Hippocampal formation (tissue), 2 donors: ENCODE measurements around the gene SQSTM1.

Experiments
- DNase-seq, 2 donors: peaks; one replicate each; lab custom pipeline; 2025; lab: John Stamatoyannopoulos, UW

Gene SQSTM1

DNA sequence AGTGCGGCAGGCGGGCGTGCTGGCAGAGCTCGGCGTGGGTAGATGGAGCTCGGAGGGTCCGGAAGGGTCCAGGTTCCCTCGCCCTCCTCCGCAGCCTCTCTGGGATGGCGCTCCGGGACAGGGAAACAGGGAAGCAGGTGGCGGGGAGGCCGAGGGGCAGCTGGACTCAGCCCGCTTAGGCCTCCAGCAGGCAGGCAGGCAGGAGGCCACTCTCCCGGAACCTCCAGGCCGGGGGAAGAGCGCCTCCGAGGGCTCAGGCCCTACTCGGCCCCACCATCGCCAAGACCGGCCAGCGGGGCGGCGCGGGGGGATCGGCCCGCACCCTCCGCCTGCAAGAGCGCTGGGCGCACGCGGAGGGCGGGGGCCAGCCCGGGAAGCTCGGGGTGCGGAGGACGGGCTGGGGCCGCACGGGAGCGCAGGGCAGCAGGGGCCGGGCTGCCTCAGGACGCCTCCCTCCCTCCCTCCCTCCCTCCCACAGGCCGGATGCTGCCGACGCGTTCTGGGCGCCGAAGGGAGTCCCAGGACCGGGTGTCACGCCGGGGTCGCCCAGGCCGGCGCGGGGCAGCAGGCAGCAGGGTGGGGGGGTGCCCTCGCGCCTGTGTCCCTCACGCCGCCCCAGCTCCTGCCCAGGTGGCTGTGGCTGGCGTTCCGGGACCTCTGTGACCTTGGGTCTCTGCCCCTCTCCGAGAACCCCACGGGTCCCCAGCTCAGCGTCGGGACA, 15.0 kb upstream of the SQSTM1 start:
- DNase-seq: peak in 1 of 2 donors; percentile 50

DNA sequence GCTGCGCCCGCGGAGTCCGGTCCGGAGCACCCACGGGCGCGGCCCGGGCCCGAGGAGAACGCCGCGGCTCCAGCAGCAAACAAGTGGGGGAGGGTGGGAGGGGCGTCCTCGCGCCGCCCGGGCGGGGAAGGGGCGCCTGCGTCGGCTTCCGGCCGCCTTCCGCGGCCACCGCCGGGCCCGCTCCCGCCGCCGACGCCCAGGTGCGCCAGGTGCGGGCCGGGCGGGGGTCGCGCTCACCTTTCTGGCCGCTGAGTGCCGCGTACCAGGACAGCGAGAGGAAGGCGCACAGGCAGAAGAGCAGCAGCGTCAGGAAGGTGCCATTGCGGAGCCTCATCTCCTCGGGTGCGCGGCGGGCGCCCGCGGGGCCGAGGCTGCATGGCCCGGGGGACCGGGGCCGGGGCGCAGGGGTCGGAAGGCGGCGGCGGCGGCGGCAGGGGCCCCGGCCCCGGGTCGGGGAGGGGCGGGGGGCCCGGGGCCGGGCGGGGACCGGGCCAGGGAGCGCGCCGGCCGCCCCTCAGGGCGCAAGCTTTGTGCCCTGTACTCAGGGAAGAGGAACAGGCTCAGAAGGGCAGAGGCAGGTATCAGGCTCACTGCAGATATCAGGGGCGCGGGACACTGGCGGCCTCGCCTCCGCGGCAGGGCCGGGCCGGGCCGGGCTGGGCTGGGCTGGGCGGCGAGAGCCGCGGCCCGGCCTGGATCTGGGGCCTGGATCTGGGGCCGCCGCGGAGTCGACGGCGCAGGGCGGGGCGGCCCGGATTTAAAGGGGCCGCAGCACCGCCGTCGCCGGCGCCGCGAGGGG, 14.3 kb upstream of the SQSTM1 start, which contains the start of gene MGAT4B:
TSS of gene MGAT4B (minus strand) at position 617 of the 799 bp plus-strand sequence. CDS start at position 334, 283 bp downstream.
- peak; percentile 70 to 71 for DNase-seq

DNA sequence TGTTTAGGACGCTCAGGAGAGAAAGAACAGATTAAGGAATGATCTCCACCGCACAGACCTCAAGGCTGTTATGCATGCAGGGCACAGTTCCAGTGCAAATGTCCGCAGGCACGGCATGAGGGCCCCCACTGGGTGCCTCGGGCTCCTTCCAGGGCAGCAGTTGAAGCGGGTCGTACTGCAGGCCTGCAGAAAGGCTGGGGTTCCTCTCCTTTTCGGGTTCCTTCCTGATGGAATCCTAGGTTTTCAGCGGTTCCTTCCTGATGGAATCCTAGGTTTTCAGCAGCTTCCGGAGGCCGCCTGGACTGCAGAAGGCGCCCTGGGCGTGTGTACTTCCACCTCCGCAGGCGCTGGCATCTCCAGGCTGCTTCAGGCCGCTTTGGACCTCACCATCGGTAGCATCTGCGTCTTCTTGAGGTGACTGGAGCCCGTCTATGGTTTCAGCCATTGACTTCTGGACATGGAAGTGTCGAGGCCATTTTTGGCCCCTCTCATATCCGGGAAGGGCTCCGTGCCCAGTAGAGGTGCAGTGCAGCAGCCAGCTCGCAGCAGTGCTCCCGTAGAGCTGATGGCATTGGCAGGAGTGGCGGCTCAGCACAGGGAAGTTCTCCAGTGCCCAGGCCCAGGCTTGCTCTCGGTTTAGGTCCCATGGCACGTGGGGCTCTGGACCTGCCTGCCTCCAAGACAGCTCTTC, 8.4 kb upstream of the SQSTM1 start:
- DNase-seq: no peak

DNA sequence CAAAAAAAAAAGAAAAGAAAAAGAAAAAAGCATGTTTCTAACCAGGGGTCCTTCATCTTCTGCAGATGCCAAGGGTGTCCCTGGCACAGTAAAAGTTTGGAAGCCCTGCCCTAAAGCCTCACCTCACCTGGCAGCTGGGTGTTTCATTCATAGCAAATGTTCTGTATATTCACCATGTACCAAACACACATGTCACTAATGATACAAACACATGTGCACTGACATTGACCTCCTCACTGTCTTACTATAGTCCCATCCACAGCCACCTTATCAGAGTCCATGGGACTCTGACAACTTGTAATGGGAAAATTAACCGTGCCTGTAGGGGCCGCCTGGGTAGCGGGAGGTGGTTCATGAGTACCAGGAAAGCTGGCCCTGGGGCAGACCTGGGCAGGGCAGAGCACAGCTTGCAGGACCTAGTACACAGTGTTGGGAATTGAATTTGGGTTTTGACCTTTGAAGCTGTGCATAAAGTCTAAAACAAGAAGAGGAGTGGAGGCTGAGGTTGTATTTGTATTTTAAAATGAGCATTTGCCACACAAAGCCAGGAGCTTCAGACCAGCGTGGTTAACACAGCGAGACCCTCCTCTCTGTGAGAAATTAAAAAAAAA, 7.6 kb upstream of the SQSTM1 start:
- no peak for DNase-seq

DNA sequence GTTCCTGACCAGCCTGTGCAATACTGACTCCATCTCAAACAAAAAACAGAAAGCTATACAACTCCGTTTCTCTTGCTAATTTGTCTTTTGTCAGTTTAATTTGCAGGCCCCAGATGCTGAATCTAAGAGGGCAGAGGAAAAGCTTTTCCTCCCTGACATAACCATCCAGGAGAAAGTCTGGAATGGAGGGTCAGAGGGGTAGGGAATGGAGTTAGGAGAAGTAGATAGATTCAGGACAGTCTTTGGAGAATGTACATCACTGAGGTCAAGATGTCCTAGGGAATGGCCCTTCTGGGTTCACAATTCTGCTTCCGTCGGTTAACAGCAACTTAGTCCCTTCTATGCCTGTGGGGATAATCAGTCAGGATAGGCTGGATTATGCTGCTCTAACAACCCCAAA, 6.6 kb upstream of the SQSTM1 start:
- DNase-seq: no peak

DNA sequence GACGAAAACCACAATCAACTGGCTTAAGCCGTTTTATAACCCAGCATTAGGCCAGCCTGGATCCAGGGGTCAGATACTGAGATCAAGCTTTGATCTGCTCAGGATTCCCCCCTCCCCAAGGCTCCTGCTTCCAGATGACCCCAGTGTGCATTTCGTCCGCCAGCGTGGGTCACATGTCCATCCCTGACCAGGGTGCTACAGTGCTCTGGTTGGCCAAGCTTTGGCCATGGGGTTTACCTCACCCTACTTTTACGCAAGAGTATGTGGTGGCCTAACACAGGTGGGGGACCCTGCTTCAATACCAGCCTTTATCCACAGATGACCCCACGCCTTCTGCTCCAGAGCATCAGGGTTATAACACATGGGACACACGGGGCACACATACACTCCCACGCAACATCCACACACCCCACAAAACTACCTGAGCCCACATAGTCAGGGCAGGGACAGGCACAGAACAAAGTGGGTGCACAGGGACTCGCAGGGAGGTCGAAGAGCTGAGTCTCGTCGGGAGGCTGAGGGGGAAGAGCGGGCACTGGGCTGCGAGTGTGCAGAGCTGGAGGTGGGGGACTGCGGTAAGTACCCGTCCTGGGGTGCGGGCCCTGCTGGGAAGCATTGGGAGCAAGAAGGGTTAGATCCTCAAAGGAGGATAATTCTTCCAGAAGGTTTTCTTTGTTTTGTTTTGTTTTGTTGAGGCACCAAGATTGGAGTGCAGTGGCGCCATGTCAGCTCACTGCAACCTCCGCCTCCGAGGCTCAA, 5.0 kb upstream of the SQSTM1 start:
- DNase-seq: no peak

DNA sequence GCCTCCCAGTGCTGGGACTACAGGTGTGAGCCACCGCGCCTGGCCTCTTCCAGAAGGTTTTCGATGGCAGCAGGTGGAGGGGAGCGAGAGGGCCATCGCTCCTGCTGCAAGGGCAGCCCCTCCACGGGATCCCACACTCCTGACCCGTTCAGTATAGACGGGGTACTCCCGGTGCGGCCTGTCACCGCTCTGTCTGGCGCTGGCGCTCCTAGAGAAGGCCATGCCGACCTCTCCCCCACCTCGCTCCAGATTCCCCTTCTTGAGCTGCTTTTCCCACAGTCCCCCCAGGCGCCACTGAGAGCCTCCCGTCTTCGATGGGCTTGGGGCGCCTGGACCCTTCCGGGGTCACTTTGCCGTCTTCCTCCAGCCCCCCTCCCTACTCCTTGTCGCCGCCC, 4.3 kb upstream of the SQSTM1 start:
- no peak for DNase-seq

DNA sequence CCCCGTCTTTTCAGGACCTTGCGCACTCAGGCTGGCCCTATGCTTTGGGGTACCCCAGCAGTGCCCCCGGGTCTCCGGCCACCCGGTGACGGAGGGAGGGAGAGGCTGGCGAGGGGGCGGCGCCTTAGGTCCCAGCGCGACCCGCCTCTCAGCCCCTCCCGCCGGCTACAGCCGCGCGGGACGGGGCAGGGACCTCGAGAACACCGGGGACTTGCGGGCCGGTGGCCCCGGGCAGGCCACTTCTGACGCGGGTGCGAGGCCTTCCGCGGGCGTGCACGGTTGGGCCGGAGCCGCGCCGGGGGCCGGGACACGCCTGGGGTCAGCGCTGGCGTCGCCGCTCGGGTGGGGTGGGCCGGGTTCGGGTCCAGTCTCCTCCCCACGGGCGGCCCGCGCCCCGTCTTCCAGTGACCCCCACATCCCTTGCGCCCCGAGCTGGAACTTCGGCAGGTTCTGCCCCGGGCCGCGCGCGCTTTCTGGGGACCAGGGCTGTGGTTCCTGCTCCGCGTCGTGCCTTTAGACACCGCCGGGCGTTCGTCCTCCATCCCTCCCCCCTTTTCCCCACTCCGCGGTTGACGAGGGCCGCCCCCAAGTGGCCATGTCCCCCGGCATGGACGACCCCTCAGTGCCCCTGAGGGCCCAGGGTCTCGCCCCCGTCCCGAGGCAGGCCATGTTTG, 3.8 kb upstream of the SQSTM1 start:
- no peak for DNase-seq

DNA sequence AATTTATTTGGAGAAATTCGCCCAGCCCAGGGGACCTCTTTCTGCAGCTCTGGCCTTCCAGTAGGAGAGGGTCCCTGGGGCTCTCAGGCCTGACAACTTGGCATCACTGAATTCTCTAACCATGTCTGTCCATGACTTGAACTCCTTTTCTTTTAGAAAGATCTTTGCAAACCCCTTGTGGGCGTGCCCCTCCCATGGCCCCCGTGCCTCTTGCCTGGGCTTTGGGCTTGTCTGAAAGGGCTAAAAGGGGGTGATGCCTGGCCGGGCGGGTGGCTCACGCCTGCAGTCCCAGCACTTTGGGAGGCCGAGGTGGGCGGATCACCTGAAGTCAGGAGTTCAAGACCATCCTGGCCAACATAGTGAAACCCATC, 3.2 kb upstream of the SQSTM1 start:
- DNase-seq: no peak

DNA sequence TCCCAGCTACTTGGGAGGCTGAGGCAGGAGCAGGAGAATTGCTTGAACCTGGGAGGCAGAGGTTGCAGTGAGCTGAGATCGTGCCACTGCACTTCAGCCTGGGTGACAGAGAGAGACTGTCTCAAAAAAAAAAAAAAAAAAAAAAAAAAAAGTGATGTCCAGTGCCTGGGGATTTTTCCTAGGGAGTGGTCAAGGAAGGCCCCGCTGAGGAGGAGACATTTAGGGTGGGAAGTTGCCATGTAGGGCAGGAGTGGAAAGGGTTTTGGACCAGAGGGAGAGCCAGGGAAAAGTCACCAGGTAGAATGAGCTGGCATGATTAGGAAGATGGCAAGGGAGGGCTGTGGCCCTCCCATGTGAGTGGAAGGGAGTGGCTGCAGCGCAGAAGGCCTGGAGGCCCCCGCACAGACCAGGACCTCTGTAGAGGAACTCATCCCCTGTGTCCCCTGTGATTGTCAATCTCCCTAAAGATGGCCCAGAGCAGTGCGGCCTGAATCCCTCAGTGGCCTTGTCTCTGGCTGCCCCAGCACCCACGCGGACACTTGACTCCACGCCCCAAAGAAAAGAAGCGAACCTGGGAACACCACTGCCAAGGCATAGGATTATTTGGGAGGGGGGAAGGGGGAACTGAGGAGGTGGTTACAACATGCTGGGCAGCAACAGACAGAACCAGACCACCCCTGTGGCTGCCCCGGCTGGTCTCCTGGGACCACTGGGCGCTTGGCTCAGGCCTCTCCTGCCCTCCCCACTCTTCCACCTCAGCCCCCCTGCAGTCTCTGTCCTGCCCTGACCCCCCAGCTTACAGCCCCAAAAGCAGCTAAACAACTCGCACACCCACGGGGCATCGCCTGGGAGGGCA, 2.6 kb upstream of the SQSTM1 start:
- DNase-seq: no peak

DNA sequence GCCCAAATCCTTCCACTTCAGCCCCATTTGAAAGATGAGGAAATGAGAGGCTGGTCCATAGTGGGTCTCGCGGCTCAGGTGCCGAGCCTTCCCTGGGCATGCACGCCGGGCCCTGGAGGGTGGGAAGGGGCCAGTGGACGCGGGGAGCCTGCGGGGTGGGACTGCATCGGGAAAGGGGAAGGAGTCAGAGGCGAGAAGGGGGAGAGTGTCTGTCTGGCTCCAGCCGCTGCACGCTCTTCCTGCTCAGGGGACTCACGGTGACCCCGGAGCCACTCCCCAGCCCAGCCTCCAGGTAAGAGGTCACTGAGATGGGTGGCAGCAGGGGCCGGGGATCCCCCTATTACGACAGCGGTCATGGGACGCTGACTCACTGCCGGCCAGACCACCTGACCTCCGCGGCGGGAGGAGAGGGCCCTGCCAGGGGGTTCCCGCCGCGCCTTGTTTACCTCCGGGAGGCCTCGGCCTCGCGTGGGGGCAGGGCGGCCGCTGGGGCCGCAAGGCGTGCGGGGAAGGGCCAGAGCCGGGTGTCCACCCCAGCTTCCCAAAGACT, 1.9 kb upstream of the SQSTM1 start:
- DNase-seq: peak; percentile 86 to 94

DNA sequence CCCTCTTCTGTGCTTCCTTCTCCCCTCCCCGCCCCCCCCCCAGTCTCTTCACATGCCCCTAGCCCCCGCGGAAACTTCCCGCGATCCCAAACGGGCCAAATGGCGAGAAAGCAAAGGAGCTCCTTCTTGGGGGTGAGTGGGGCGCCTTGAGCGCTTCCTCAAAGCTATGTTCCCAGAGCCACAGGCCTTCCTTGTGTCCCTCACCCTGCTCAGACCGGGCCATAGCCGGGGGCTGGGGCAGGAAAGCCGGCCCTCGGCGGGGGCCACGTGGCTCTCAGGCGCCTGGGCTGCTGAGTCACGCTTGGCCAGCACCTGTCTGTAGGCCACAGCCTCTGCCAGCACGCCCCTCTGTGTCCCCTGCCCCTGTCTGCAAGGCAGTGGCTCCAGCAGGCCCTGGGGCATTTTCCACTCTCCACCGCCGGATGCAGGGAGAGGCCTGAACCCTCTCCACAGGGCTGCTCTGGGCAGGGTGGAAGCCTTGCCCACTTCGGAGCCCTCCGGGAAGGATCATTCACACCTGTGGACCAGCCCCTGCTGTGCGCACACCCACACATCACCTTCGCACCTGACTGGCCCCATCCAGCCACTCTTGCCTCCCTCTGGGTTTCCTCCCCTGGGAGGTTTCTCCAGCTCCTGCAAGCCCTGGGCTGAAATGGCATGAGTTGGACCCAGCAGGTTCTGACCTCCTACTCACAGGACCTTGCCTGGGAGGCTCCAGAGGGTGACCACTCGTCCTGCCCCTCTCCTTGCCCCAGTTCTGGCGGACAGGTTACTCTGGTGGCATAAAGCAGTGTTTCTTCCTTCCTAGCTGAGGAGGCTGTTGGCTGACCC, 1.2 kb upstream of the SQSTM1 start:
- peak in 1 of 2 donors; percentile 86 for DNase-seq

DNA sequence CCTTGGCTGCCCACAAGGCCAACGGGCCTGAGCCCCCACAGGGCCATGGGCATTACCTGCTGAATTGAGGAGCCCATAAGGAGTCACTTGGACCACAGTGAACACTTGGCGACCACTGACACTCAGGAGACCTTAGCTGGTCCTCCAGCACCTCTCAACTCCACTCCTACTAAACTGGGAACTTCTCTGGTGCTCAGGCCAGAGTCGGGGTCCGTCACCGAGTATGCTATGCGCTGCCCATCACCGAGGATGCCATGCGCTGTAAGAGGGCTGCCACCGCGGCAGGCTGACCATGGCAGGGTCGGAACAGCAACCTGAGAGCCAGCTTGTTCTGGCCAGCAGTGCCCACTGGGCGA, 600 bp upstream of the SQSTM1 start:
- no peak for DNase-seq

DNA sequence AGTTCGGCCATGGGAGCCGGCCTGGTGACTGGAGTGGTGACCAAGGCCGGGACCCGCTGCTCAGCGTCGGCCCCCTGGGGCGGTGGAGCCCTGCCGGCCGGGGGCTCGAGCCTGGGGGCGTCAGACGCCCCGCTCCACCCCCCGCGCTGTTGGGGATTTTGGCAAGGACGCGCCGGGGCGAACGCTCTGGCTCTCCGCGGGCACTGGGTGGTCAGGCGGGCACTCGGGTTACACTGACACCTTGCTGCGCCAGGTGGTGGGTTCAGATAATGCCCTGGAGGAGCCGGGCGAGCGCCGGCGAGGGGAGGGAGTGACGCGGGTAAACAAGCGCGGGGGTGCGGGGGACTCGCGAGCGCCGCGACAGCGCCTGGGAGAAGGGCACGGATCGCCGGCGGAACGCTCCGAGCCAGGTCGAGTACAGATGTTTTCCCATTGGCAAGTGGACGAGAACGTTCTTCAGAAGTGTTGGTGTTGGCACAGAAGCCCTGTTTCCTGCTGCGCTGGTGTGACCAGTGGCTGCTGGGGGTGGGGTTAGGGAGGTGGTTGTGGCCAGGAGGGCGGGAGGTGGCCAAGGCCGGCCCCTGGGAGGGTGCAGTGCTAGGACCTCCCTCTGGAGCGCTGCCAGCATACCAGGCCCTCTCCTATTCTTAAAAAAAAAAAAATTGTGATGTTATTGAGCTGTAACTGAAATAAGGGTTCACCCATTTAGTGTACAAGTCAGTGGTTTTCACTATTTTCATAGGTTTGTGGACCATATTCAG, 773 bp downstream of the SQSTM1 start:
- DNase-seq: peak; percentile 85 to 89

DNA sequence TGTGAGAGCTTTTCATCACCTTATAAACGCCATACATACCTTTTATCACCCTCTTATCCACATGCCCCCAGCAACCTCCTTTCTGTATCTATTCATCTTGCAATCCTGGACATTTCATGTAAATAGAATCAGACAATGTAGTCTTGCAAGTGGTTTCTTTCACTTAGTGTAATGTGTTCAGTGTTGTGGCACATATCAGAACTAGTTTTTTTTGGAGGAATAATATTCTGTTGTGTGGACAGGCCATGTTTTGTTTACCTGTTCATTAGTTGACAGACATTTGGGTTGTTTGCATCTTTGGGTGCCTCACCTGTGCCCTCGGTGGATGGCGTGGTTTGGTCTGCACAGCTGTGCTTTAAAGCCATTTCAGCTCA, 1.3 kb downstream of the SQSTM1 start:
- DNase-seq: no peak

DNA sequence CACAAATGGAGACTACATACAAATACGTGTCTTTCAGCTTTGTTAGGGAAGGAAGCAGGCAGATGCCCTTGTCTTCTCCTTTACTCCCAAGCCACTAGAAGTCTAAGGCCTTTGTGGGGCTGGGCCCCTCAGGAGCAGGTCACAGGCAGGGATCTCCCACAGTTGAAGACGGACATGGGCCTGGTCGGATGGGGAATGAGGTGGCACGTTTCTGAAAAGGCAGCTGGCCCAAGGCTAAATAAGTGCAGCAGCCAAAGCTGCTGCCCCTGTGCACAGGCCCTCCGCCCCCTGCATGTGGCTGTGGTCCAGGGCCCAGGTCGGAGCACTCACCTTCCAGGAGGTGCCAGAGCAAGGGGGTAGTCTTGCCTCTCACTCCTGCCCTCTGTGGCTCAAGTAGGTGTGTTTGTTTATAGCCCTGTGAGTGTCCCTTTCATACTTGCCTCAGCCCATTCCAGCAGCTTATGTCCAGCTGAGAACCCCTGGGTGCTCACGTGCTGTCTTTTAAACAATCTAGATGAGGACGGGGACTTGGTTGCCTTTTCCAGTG, 1.8 kb downstream of the SQSTM1 start:
- no peak for DNase-seq

DNA sequence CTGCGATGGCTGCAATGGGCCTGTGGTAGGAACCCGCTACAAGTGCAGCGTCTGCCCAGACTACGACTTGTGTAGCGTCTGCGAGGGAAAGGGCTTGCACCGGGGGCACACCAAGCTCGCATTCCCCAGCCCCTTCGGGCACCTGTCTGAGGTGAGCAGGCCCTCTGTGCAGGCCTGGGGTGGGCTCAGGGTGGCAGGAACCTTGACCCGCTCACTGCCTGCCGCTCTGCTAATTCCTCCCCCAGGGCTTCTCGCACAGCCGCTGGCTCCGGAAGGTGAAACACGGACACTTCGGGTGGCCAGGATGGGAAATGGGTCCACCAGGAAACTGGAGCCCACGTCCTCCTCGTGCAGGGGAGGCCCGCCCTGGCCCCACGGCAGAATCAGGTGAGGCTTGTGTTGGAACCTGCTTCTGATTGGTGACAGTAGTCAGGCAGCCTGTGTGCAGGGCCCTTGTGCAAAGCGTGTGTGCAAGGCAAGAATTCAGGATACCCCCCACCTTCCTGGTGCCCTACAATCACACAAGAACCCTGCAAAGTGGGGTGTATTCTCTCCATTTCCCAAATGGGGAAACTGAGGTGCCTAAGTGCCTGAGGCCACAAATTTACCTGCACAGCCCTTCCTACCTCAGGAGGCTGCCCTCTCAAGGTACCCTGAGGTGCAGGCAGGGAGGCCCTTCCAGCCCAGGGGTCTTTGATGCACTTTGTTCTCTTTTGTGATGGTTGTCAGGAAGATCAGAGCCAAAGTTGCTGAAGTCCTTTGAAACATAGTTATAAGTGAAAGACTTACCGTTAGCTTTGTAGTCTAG, 3.4 kb downstream of the SQSTM1 start:
- no peak for DNase-seq
